ENCODE measurements around the gene SRSF4.
"Not testable (repeated sequence)": the region's sequence is repeated elsewhere in the genome, so short reads cannot be mapped to it uniquely, and the experiment has no call there.

SRSF4 gene

GRCh38 chr1:29181413-29182225 is at the start of gene SRSF4:
Gene SRSF4, minus strand, starts transcription at chr1:29181900. Its CDS starts 148 bp downstream, at chr1:29181752.
- DNase-seq (ENCODE audit: low spot score): peak; percentile 99

GRCh38 chr1:29230553-29231378 is 49.1 kb upstream of the SRSF4 start, which contains the start of gene MECR:
Gene MECR, minus strand, starts transcription at chr1:29230934. Its CDS starts 28 bp downstream, at chr1:29230906.
- DNase-seq (ENCODE audit: low spot score): peak; percentile 84

- no peak for DNase-seq (ENCODE audit: low spot score)
These were observed 48.5 kb upstream of the SRSF4 start for GRCh38 chr1:29230204-29230552.

- DNase-seq (ENCODE audit: low spot score): no peak
These were observed 45.8 kb upstream of the SRSF4 start for GRCh38 chr1:29227511-29227910.

DNA sequence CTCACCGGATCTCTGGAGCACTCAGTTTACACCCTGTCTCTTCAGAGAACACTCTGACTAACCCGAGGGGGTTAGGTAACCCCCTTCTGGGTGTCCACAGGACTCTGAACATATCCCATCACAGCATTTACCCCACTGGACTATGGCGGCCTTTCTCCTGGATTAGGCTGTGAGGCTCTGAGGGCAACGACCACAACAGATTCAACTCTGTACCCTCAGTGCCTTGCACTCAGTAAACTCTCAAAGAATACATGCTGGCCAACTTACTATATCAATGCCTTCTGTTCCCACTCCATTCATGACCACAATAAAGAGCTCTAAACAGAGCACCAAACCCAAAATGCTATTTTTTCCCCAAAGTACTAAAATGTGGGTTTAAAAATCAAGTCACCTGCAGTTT is 43.7 kb upstream of the SRSF4 start:
- no peak for DNase-seq (ENCODE audit: low spot score)

DNA sequence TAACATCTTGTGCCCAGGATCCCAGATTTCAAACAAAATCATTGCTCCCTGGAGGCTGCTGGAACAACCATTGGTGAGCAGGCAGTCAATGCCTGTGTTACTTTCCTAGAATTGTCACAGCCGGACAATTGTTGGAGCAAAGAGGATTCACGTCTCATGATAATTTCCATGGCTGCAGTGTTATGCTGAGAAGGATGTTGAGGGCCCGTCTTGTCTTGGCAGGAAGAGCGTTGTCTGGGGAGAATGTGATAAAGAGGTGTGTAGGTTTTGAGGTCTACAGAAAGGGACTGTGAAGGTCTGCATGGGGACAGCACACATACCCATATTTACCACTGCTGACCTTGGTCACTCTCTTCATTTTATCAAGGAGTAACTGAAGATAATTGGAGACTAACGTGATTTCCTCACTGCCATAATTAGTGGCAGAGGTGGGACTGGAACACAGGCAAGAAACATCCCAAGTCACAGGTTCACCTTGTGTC is 42.7 kb upstream of the SRSF4 start:
- no peak for DNase-seq (ENCODE audit: low spot score)

DNA sequence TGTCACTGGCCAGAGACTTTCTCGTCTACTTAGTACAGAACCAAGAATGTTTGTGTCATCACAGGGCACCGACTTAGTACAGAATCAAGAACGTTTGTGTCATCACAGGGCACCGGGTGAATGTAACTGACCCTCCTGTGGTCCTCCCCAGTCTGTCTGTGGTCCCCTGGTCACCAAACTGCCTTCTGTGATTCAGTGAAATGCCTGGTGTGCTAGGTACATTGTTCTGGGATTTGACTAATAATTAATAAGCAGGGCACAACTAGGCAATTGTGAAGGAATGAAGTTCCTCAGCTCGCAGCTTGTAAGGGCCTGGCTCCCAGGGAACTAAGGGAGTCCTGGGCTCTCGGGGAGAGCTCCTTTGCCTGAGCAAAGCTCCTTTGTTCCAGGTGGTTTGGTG is 41.8 kb upstream of the SRSF4 start:
- no peak for DNase-seq (ENCODE audit: low spot score)

GRCh38 chr1:29222686-29223085 is 41.0 kb upstream of the SRSF4 start:
- no peak for DNase-seq (ENCODE audit: low spot score)

DNA sequence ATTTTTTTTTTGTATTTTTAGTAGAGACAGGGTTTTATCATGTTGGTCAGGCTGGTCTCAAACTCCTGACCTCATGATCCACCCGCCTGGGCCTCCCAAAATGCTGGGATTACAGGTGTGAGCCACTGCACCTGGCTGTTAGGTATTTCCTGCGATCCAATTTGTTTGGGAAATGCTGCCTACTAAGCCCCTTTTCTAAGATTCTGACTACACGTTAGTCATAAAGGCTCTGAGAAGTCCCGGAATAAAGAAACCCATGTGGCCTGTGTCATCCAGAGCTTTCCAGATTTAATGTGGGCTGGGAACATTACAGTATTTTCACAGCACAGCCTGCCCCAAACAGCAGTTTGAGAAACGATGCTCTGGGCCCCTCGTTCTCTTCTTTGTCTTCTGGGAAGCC is 40.6 kb upstream of the SRSF4 start:
- DNase-seq (ENCODE audit: low spot score): not testable (repeated sequence)

GRCh38 chr1:29221296-29221695 is 39.6 kb upstream of the SRSF4 start:
- DNase-seq (ENCODE audit: low spot score): no peak

DNA sequence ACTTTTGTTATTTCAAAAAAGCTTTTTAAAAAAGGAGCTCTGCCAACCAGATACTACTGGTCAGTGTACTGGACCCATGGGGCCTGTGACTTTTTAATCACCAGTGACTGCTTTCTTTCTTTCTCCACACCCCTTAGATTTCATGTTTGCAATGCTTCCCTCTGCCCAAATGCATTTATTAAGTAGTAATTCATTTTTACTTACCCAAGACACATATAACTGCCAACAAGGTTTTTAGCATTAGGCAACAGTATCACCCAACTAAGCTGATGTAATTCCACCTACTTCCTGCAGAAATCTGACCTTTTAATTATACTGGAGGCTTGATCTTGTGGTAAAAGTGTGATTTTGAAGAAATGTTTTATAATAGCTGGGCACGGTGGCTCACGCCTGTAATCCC is 36.5 kb upstream of the SRSF4 start:
- no peak for DNase-seq (ENCODE audit: low spot score)

DNA sequence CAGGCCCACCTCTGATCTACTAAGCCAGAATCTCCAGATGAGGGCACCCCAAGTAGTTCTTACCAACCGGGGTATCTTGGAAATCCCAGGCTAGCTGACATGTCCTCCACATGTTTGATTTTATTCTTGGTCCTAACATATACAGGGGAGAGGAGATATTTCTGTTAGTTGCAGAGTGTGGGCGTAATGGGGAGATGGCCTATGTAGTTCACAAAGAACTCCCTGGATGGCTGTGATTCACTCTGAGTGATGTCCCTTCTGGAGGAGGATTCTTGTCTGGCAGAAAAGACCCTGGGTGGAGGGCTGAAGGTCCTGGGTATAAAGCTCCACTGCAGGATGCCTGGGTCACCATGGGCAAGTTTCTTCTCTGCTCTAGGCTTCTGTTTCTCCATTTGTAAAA is 35.9 kb upstream of the SRSF4 start:
- DNase-seq (ENCODE audit: low spot score): no peak

GRCh38 chr1:29213055-29213454 is 31.4 kb upstream of the SRSF4 start:
- no peak for DNase-seq (ENCODE audit: low spot score)

DNA sequence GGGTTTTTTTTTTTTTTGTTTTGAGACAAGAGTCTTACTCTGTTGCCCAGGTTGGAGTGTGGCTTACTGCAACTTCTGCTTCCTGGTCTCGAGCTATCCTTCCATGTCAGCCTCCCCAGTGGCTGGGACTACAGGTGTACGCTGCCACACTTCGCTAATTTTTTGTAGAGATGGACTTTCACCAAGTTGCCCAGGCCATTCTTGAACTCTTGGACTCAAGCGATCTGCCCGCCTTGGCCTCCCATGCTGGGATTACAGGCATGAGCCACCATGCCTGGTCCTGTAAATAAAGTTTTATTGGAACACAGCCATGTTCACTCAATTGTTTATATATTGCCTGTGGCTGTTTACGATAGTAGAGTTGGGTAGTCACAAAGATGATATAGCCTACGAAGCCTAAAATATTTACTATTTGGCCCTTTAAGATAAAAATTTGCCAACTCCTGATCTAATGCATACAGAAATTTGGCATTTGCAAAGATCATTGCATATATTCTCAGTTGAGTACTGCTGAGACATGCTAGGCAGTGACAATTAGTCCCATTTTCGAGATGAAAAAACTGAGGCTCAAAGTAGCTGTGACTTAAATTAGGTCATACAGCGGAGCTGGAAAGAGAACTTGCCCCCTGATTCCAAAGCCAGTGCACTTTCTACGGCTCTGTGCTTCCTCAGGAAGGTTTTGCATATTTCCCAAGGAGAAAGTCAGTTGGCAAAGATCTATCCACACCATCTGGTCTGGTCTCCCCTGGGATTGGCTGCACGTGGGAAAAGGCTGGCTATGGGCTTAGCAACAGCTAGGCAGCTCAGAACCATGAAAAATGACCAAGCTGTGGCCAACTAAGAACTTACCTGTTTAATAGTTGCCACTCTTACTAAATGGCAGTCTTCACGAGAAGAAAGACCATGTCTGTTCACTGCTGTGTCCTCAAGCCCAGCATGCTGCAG is 29.7 kb upstream of the SRSF4 start:
- no peak for DNase-seq (ENCODE audit: low spot score)

DNA sequence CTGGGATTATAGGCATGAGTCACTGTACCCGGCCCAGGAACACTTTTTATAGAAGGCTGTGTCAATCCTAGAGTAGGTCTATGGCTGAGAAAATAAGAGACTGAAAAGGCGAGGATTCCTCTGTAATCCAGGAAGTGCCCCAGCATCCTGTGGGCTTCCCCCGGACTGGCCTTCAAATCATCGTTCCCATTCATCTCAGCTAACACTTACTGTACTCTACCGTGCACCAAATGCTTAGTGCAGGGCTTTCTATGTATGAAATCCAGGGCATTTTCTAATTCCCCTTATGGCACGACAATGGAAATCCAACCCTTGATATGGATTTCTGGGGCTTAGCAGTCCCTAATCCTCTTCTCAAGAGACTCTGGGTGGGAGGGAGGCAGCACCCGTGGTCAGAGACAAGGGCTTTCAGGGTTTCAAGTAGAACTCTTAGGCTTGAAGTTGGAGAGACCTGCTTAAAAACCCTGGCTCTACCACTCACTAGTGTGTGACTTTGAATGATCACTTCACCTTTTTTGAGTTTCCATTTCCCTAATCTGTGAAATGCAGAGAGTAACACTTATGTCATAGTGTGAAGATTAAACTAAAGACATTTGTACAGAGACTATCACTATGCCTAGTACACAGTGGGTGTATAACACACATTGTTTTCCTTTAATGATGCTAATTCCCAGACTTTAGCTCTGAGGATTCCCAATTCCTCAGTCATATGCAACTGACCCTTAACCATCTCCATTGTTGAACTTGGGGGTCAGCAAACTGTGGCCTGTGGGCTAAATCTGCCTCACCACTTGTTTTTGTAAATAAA is 28.8 kb upstream of the SRSF4 start:
- peak; percentile 14 for DNase-seq (ENCODE audit: low spot score)

DNA sequence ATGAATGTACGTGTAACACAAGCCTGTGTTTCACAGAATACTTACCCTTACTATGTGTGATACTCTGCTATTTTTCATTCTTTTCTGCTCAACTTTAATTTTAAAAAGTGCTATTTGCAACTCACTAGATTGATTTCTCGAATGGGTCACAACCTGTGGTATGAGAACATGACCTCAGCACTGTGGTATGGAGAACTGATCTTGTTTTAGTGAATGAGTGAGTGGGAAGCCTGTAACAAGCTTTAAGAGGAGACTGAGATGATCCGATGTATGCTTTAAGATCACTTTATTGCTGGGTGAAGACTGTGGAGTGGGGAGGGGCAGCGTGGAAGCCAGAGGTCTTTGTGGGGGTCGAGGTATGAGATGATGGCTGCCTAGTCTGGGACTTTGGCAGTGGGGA is 27.5 kb upstream of the SRSF4 start:
- DNase-seq (ENCODE audit: low spot score): no peak

DNA sequence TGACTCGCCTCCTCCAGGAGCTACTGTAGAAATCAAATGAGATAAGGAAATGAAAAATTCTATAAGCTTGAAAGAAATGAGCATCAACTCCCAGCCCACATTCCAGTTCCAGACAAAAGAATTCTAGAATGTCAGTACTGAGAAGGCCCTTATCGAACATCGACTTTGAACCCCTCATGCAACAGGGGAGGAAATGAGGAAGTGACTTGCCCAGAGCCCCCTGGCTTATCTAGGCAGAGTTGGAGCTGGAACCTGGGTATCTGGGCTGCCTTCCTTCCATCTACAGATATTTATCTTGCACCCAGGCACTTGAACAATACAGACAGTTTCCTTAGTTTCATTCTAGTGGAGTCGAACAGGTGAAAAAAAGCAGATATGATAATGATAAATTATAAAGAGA is 26.7 kb upstream of the SRSF4 start:
- DNase-seq (ENCODE audit: low spot score): no peak

DNA sequence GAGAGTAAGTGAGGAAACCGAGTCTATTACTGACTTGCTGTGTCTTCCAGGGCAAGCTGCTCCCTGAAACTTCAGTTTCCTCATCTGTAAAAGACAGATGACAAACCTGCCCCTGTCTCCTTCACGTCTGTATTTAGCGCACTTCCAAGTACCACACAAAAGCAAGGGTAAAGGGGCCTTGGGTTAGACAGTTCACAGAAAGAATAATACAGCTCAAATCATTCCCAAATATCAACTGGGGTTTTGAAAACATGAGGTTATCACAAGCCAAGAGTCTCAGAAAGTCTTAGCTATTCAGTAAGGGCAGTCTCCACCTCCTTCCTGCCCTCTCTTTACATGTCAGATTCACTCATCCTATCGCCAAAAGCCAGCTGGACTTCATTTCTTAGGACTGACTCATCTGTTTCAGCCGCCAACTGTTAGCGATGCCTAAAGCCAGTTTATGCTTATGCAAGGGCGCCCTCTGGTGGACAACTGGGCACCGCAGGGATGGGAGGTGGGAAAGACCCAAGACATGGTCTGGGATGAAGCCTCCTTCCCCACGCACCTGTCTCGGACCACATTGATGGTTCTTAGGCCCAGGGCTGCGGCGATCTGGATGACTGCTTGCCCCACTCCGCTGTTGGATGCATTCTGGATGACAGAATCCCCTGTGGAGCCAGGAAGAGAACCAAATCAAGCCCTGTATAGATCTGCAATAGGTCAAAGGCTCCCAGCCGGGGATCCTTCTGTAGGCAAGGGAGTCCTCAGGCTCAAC is 21.1 kb upstream of the SRSF4 start:
- DNase-seq (ENCODE audit: low spot score): peak; percentile 92

- DNase-seq (ENCODE audit: low spot score): no peak
These were observed 20.4 kb upstream of the SRSF4 start for GRCh38 chr1:29202053-29202452.

DNA sequence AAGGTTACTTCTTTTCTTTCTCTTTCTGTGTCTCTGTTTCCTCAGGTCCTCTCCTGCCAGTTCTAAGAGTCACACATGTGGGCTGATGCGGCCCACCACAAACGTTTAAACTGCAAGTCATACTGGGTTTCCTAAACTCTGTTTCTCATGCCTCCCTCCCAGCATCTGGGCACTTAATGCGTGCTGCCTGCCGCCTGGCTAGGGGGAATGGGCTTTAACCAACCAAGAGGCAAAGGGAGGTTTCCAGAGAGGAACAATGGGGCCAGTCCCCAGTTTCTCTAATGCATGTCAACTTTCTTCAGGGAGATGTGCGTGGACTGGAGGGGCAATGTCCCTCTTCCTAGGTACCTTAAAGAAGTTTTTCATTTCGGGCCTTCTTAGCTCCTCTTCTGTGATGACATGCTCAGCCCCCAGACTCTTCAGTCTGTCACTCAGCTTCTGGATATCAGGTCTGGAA is 19.9 kb upstream of the SRSF4 start:
- no peak for DNase-seq (ENCODE audit: low spot score)

All from kidney capillary endothelial cell (primary cell).